HG03432 (cell line): ENCODE results near the gene TTC17.
"Not testable (repeated sequence)": the region's sequence is repeated elsewhere in the genome, so short reads cannot be mapped to it uniquely, and the experiment has no call there.

Experiments
- ATAC-seq: cut with Tn5 transposase; IDR thresholded peaks from one replicate; pipeline ENCODE4 v1.9.1; 2021; ENCODE audit warnings: mild to moderate bottlenecking, moderate library complexity; ENCODE audit not compliant: unreplicated experiment

The TTC17 gene

DNA sequence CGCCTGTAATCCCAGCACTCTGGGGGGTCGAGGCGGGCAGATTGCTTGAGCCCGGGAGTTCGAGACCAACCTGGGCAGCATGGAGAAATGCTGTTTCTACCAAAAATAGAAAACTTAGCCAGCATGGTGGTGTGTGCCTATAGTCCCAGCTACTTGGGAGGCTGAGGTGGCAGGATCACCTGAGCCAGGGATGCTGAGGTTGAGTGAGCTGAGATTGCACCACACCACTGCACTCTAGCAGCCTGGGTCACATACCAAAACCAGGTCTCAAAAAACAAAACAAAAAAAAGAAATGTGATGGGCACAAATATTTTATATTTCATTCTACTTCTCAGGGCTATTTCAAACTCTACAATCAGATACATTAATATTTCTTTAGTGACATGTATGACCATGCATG is 25.7 kb downstream of the TTC17 start:
- ATAC-seq = no peak

DNA sequence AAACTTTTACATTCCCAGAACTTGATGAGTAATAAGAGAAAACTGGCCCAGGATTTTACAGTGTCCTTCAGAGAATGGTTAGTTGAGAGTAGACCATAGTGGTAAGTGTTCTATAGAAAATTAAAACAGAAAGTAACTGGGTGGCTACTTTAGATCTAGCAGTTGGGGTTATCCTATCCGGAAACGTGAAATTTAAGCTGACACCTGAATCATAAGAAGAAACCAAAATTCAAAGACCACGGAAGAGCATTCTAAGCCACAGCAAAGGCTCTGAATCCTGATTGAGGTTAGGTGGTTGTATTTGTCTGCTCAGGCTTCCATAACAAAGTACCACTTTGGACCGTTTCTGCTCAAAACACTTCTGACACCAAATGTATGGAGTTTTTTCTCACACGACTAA is 34.0 kb downstream of the TTC17 start:
- no peak for ATAC-seq

GRCh38 chr11:43393765-43394355 is 35.1 kb downstream of the TTC17 start:
- ATAC-seq = no peak

DNA sequence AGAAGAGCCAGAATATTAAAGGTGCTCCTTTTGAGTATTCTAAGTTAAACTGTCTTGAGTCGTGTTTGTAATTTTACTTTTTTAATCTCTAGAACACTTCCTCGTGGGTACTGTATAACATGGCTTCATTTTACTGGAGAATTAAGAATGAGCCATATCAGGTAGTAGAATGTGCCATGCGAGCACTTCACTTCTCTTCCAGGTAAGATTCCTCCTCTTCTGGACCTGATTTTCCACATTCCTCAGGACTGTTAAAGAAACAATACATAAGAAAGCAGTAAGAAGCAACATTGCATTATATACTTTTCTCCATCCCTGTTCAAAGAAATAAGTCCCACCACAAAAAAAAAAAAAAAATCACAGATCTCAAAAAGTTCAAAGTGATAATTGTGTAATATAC is 37.9 kb downstream of the TTC17 start:
- ATAC-seq = no peak

- no peak for ATAC-seq
Measured at GRCh38 chr11:43397251-43397650, 38.5 kb downstream of the TTC17 start.

DNA sequence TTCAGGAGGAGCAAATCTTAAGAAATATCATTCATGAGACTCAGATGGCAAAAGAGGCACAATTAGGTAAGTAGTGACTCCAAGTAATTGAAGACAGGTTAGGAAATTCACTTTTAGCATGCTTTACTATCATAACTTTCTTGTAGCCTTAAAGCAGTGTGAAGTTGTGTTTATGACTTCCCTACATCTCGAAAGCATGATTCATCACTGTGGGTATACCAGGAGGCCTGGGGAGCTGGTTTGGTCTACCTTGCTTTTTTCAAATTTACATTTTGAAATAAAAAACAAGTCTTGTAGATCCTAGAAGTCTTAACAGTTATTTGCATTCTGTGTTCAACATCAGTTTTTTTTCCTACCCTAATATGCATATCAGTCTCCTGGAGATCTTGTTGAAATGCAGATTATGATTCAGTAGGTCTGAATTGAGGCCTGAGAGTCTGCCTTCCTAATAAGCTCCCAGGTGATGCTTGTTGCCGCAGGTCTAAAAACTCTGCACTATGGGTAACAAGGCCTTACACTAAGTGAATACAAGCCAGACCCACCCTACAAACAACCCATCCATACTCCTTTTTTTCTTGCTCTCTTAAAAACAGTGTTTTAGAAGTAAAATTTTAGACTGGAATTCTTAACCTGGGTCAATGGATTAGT is 41.4 kb downstream of the TTC17 start:
- ATAC-seq = no peak

DNA sequence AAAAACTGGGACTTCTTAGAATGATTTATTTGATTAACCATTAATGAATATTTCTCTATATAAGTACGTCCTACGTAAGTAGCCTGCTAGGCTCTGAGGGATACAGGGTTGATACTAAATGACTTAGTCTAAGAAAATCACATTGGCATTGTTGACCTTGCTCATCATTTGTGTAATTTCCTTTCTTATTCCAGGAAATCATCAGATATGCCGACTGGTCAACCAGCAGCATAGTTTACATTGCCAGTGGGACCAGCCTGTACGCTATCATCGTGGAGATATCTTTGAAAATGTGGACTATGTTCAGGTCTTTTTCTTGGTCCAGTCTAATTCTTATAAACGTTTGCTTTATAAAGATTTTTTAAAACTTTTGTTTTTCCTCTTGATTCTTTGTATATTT is 42.5 kb downstream of the TTC17 start:
- no peak for ATAC-seq

GRCh38 chr11:43401811-43402210 is 43.1 kb downstream of the TTC17 start:
- not testable (repeated sequence) for ATAC-seq

- no peak for ATAC-seq
Measured at GRCh38 chr11:43403357-43404231, 44.9 kb downstream of the TTC17 start.

- ATAC-seq = no peak
Measured at GRCh38 chr11:43404406-43404805, 45.7 kb downstream of the TTC17 start.

DNA sequence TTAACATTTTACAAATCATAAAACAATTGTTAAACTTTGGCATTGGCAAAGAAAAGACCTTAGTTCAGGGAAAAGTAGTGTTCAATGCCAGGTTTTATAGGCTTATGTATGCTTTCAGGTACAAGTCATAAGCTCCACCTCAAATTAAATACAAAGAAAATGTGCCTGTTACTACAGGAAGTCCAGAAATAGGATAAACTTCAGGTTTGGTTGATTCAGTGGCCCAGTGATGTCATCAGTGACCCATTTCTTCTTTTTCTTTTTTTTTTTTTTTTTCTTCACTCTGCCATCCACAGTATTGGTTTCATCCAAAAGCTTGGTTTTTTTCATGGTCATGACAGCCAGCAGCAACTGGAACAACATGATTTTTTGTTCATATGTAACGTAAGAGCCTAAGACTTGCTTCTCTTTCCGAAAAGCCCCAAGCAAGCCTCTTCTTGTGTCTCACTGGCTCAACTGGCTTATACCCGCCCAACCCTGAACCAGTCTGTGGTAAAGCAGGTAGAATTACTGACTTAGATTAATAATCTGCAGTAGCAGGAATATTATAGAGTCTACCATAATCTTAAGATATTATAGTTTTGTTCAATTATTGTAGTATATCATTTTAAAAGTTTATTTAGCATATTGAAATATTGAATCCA is 46.2 kb downstream of the TTC17 start:
- no peak for ATAC-seq

- ATAC-seq = no peak
Measured at GRCh38 chr11:43408277-43408676, 49.6 kb downstream of the TTC17 start.

GRCh38 chr11:43410394-43410793 is 51.7 kb downstream of the TTC17 start:
- no peak for ATAC-seq

- peak; percentile 61 for ATAC-seq
Measured at GRCh38 chr11:43418197-43418596, 59.5 kb downstream of the TTC17 start.

DNA sequence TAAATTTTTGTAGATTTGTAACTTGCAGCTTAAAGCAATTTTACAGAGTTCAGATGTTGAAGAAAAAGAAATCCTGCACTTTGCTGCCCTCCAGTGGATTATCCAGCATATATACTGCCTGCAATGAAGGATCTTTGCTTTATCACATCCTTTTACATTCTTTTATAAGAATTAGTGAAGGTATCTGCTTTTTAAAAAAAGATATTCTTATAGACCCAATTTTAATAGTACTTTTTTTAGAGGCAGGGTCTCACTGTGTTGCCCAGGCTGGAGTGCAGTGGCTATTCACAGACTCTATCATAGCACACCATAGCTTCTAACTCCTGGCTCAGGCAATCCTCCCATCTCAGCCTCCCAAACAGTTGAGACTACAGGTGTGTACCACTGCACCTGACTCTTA is 60.7 kb downstream of the TTC17 start:
- no peak for ATAC-seq

GRCh38 chr11:43427971-43428370 is 69.3 kb downstream of the TTC17 start:
- ATAC-seq = no peak

DNA sequence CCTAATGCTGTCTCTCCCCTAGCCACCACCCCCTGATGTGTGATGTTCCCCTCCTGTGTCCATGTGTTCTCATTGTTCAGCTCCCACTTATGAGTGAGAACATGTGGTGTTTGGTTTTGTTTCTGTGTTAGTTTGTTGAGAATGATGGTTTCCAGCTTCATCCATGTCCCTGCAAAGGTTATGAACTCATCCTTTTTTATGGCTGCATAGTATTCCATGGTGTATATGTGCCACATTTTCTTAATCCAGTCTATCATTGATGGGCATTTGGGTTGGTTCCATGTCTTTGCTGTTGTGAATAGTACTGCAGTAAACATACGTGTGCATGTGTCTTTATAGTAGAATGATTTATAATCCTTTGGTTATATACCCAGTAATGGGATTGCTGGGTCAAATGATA is 72.2 kb downstream of the TTC17 start:
- ATAC-seq = not testable (repeated sequence)

DNA sequence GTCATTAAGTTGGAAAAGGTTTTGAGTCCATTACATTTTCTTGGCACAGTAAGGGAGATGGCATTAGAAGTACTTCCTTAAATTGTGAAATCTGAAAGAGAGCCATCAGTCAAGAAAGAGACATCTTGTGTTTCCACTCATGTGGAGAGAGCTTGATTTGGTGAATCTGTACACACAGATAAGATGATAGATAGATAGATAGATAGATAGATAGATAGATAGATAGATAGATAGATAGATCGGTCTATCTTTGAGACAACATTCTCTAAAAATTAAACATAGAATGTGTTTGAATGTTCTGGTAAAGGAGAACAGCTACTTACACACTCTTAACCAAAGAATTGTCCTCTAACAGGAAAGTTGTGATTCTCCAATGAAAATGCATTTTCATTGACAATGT is 76.2 kb downstream of the TTC17 start:
- no peak for ATAC-seq

DNA sequence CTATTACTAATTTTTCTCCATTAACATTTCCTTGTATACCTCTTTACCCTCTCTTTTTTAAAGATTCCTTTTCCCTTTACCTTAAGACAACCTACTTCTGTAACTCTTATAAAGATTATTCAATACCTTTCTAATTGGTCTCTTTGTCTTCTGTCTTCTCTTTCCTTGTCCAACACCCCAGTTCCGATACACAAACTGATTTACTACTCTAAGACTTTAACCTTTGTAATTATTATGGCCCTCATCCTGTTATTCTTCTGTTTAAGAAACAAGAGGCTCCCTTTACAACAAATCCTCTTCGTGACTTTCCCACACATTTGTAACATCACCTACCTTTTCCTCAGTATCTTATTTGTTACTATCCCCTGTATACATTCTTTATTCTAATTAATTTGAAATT is 81.8 kb downstream of the TTC17 start:
- ATAC-seq = no peak

GRCh38 chr11:43443811-43444210 is 85.1 kb downstream of the TTC17 start:
- ATAC-seq = no peak

DNA sequence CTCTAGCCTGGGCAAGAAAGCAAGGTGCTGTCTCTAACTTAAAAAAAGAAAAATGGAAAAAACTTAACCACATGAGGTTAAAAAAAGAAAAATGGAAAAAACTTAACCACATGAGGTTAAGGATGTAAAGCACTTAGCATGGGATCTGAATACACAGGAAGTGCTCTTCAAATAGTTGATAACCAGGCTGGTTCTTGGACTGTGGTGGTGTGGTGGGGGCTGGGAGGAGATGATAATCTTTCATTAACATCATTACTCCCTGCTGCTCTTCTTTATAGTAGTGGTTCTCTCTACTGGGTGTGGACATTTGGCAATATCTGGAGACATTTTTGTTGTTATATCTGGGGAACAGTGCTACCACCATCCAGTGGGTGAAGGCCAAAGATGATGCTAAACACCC is 88.4 kb downstream of the TTC17 start:
- ATAC-seq = no peak

DNA sequence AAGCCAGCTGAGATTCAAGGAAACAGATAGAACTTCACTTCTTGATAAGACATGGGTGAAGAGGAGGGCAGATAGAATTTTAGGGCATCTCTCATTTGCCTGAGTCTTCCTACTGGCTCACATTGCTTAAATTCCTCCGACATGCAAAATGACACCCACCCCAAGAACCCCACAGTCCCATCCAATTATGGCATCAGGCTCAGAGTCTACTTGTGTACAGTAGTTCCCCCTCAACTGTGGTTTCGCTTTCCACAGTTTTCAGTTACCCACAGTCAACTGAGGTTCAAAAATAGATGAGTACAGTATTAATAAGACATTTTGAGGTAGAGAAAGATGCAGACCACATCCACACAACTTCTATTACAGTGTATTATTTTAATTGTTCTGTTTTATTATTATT is 99.8 kb downstream of the TTC17 start:
- no peak for ATAC-seq
